Astrocyte of the cerebellum (primary cell): ENCODE data around the gene WASF2.
"Not testable (repeated sequence)": the region's sequence is repeated elsewhere in the genome, so short reads cannot be mapped to it uniquely, and the experiment has no call there.

Source experiments
- DNase-seq: peaks from one replicate; pipeline ENCODE4 v3.0.0-alpha.2; 2011; ENCODE audit warnings: low read depth
- H3K4me3 ChIP-seq: 2 replicates; pipeline ENCODE4 v1.5.1; 2011; ENCODE audit warnings: mild to moderate bottlenecking, low read depth, low read length, moderate library complexity
- CTCF ChIP-seq: IDR thresholded peaks from 2 replicates; pipeline ENCODE4 v1.5.1; 2012; ENCODE audit warnings: low read length, low read depth, moderate library complexity, mild to moderate bottlenecking; ENCODE audit errors: missing control alignments
- in situ Hi-C: cut with HindIII; loops from 2 replicates; pipeline ENCODE4 v1.10.0; 2017; ENCODE audit warnings: low sequenced_read_pairs

WASF2 gene

GRCh38 chr1:27471477-27471876 lies 18.5 kb downstream of the WASF2 start:
- H3K4me3 ChIP-seq = no peak overlapping the region
- in situ Hi-C loops = no loop called here
- no peak for TF ChIP-seq CTCF
- no peak for DNase-seq

DNA sequence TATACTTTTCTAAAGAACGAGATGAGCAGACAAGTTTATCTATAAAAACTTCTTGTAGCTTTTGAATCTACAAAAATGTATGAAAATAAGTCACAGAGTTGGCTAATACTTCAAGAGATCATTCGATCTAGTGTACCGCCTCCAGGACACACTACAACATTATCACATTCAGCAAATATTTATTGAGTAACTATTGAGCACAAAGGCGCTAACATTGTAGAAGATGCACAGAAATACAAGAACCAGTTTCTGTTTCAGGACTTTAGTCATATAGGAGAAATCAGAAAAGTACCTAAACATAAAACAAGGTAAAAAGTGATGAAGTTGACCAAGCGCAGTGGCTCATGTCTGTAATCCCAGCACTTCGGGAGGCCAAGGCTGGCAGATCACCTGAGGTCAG lies 20.6 kb downstream of the WASF2 start:
- in situ Hi-C loops = no loop called here
- no peak overlapping the region for H3K4me3 ChIP-seq
- no peak for DNase-seq
- TF ChIP-seq CTCF = no peak

DNA sequence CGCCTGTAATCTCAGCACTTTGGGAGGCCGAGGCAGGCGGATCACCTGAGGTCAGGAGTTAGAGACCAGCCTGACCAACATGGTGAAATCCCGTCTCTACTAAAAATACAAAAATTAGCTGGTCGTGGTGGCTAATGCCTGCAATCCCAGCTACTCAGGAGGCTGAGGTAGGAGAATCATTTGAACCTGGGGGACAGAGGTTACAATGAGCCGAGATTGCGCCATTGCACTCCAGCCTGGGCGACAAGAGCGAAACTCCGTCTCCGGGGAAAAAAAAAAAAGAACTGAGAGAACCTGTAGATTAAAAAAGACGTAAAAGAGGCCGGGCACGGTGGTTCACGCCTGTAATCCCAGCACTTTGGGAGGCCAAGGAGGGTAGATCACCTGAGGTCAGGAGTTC lies 21.6 kb downstream of the WASF2 start:
- in situ Hi-C loops = not testable (repeated sequence)

GRCh38 chr1:27464926-27465647 lies 24.9 kb downstream of the WASF2 start:
- no peak overlapping the region for H3K4me3 ChIP-seq
- DNase-seq = no peak
- in situ Hi-C loops = no loop called here
- TF ChIP-seq CTCF = no peak

More for the DNA sequence above, 21.6 kb downstream of the WASF2 start:
- not testable (repeated sequence) for DNase-seq, H3K4me3 ChIP-seq

DNA sequence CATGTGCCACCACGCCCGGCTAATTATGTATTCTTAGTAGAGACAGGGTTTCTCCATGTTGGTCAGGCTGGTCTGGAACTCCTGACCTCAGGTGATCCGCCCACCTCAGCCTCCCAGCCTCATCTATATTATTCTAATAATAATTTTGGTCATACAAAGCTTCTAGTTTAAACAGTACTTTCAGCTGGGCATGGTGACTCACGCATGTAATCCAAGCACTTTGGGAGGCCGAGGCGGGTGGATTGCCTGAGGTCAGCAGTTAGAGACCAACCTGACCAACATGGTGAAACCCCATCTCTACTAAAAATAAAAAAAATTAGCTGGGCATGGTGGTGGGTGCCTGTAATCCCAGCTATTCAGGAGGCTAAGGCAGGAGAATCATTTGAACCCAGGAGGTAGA lies 26.1 kb downstream of the WASF2 start:
- in situ Hi-C loops, H3K4me3 ChIP-seq, DNase-seq: not testable (repeated sequence)

GRCh38 chr1:27458521-27458920 lies 31.4 kb downstream of the WASF2 start:
- in situ Hi-C loops, DNase-seq, H3K4me3 ChIP-seq: not testable (repeated sequence)

DNA sequence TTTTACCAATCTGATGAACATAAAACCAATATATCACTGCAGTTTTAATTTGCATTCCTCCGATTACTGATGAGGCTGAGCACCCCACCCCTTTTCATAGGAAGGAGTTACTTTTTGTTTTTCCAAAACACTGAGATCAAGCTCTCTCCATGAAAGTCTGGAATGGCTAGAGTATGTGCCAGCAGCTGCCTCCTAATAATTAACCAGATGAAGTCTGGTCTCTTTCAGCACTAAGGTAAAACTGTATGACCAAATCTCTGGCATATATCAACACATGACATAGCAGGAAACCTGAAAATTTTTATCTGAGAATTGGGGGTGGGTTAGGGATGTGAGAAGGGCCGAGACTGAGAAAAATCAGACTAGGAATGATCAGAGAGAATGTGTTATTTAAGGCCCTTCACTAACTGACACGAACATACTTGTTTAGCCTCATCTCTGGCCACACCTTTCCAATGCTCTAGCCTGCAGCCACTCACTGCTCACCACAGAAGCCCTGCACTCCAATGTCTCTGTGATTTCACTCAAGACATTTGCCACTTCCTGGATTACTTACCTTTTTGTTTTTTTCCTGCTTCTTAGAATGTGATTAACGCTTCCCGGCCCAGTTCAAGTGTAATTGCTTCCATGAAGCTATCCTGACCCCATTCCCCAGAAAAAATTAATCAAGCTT lies 34.7 kb downstream of the WASF2 start:
- no peak overlapping the region for H3K4me3 ChIP-seq
- no peak for TF ChIP-seq CTCF
- in situ Hi-C loops = no loop called here
- DNase-seq = no peak

DNA sequence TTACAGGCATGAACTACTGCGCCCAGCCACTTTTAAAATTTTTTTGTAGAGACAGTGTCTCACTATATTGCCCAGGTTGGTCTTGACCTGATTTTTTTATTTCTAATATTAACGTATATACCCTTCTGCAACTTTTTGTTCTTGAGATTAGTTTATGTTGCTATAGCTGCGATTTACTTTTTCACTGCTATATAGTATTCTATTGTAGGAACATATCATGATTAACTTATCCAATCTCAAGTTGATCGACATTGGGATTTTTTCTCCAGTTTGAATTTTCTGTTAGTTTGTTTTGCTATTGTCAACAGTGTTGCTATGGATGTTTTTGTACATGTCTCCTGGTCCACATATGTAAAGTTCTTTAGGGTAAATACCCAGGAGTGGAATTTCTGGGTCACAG lies 35.4 kb downstream of the WASF2 start:
- DNase-seq = no peak
- in situ Hi-C loops = no loop called here
- TF ChIP-seq CTCF = no peak
- H3K4me3 ChIP-seq = no peak overlapping the region
